SH-SY5Y (cell line): ENCODE data around the gene ITGB5.

Experiments used
- GATA2 ChIP-seq: IDR thresholded peaks from 2 replicates; pipeline ENCODE4 v1.6.1; 2011; ENCODE audit warnings: mild to moderate bottlenecking, low read depth, low read length
- GATA3 ChIP-seq: IDR thresholded peaks from 2 replicates; pipeline ENCODE4 v1.6.1; 2011; ENCODE audit warnings: low read depth, mild to moderate bottlenecking, low read length, moderate library complexity

GRCh38 chr3:124927574-124928045 is 40.4 kb upstream of the ITGB5 start:
- TF ChIP-seq GATA3: no peak
- no peak for TF ChIP-seq GATA2
